ENCODE results near the gene TPRX1.

The TPRX1 gene

GRCh38 chr19:47802521-47803043, 1.8 kb downstream of the TPRX1 start:
- TF ChIP-seq CTCF (IDR thresholded peaks at IDR 0.05; ENCODE audit: low read depth, low read length, poor library complexity, severe bottlenecking) (no peak), EZH2phosphoT487 (IDR thresholded peaks at IDR 0.05; ENCODE audit: borderline replicate concordance, low read length) (no peak)
- Histone ChIP-seq H3F3A (ENCODE audit: control insufficient read depth, insufficient read depth) (no peaks in the 10 kb centered on the region), H3K4me2 (ENCODE audit: low read length) (no peak overlapping the region), H3K4me3 (ENCODE audit: low read length) (no peak overlapping the region), H3K79me2 (ENCODE audit: control insufficient read depth, low read length) (no peaks in the 10 kb centered on the region), H3K4me1 (ENCODE audit: control insufficient read depth, low read length) (no peaks in the 10 kb centered on the region), H3K9me2 (replicated peaks; ENCODE audit: control insufficient read depth, low read length) (no peaks in the 10 kb centered on the region), H3K27me3 (ENCODE audit: control insufficient read depth, low read length) (no peaks in the 10 kb centered on the region), H4K20me1 (ENCODE audit: control insufficient read depth, insufficient read depth, low read depth, low read length) (no peaks in the 10 kb centered on the region), H3K27ac (ENCODE audit: low read depth, low read length) (no peak overlapping the region), H3K9me3 (ENCODE audit: control insufficient read depth, insufficient read depth, low read length) (no peaks in the 10 kb centered on the region), H3K36me3 (ENCODE audit: control insufficient read depth, low read length) (no peaks in the 10 kb centered on the region)

- no peak overlapping the region for H3K27ac ChIP-seq (ENCODE audit: low read depth, low read length)
- no peaks in the 10 kb centered on the region for H3K36me3 ChIP-seq (ENCODE audit: control insufficient read depth, low read length)
- H3K79me2 ChIP-seq (ENCODE audit: control insufficient read depth, low read length): no peaks in the 10 kb centered on the region
- no peak for TF ChIP-seq CTCF (IDR thresholded peaks at IDR 0.05; ENCODE audit: low read depth, low read length, poor library complexity, severe bottlenecking)
- no peak for TF ChIP-seq EZH2phosphoT487 (IDR thresholded peaks at IDR 0.05; ENCODE audit: borderline replicate concordance, low read length)
- no peak overlapping the region for H3K4me2 ChIP-seq (ENCODE audit: low read length)
- no peaks in the 10 kb centered on the region for H3K4me1 ChIP-seq (ENCODE audit: control insufficient read depth, low read length)
- no peaks in the 10 kb centered on the region for H3K9me3 ChIP-seq (ENCODE audit: control insufficient read depth, insufficient read depth, low read length)
- H4K20me1 ChIP-seq (ENCODE audit: control insufficient read depth, insufficient read depth, low read depth, low read length): no peaks in the 10 kb centered on the region
- H3K27me3 ChIP-seq (ENCODE audit: control insufficient read depth, low read length): no peaks in the 10 kb centered on the region
- no peaks in the 10 kb centered on the region for H3F3A ChIP-seq (ENCODE audit: control insufficient read depth, insufficient read depth)
- H3K4me3 ChIP-seq (ENCODE audit: low read length): no peak overlapping the region
- H3K9me2 ChIP-seq (replicated peaks; ENCODE audit: control insufficient read depth, low read length): no peaks in the 10 kb centered on the region
Observed at GRCh38 chr19:47801270-47801669, 3.1 kb downstream of the TPRX1 start.

GRCh38 chr19:47798904-47799266, 5.5 kb downstream of the TPRX1 start:
- Histone ChIP-seq H3K36me3 (ENCODE audit: control insufficient read depth, low read length) (no peaks in the 10 kb centered on the region), H3K4me1 (ENCODE audit: control insufficient read depth, low read length) (no peaks in the 10 kb centered on the region), H3K4me2 (ENCODE audit: low read length) (no peak overlapping the region), H3K79me2 (ENCODE audit: control insufficient read depth, low read length) (no peaks in the 10 kb centered on the region), H3K27ac (ENCODE audit: low read depth, low read length) (no peak overlapping the region), H3K4me3 (ENCODE audit: low read length) (no peak overlapping the region), H3F3A (ENCODE audit: control insufficient read depth, insufficient read depth) (no peaks in the 10 kb centered on the region), H4K20me1 (ENCODE audit: control insufficient read depth, insufficient read depth, low read depth, low read length) (no peaks in the 10 kb centered on the region), H3K27me3 (ENCODE audit: control insufficient read depth, low read length) (no peaks in the 10 kb centered on the region), H3K9me2 (replicated peaks; ENCODE audit: control insufficient read depth, low read length) (no peaks in the 10 kb centered on the region), H3K9me3 (ENCODE audit: control insufficient read depth, insufficient read depth, low read length) (no peaks in the 10 kb centered on the region)
- TF ChIP-seq CTCF (IDR thresholded peaks at IDR 0.05; ENCODE audit: low read depth, low read length, poor library complexity, severe bottlenecking): no peak
- no peak for TF ChIP-seq EZH2phosphoT487 (IDR thresholded peaks at IDR 0.05; ENCODE audit: borderline replicate concordance, low read length)

All from DOHH2 (cell line).